ENCODE measurements around the gene PXT1. TPM values are rescaled to one million over a fixed set of nuclear protein-coding genes. Genes with fewer than 3 reads are reported as not detected.

The PXT1 gene
- polyA plus RNA-seq, 4 donors = 0.08 to 0.11 TPM; not detected in 2

DNA sequence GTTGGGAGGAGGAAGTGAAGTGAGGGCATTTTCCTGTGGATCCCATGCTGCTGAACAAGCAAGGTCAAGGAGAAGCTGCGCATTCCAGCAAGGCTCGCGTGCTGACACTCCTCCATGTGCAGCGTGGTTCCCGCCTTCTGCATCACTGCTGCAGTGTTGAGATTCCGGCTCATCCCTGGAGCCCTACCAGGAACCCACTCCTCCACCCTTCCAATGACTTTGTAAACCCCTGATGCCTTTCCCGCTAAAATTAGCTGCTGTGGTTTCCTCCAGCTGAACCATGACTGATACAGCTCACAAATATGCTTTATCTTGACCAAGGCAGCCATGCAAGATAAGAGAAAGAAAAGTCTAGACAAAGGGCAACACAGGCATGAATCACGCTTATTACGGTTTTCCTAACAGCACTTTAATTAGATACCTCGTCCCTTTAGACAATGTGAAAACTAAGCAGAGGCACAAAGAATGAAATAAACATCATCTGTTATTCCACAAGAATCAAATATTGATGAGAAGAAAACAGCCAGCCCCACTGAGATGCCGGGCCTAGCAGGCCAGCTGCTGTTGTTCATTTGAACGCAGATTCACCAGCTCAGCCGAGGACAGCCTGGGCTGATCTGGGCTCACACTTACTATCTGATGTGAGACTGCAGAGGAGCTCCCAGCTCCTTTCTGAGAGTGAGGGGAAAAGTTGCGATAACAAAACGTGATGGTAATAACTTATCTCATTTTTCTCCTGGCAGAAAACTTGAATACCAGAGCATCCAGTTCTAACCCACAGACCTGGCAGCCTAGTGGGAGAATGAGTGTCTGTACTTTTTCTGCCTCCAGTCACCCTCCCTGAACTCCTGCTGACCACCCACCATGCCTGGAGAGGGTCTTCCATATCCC, 91.7 kb downstream of the PXT1 start:
- DNase-seq (ENCODE audit: low read depth in 4 of 4, low spot score in 2 of 4) = no peak

DNA sequence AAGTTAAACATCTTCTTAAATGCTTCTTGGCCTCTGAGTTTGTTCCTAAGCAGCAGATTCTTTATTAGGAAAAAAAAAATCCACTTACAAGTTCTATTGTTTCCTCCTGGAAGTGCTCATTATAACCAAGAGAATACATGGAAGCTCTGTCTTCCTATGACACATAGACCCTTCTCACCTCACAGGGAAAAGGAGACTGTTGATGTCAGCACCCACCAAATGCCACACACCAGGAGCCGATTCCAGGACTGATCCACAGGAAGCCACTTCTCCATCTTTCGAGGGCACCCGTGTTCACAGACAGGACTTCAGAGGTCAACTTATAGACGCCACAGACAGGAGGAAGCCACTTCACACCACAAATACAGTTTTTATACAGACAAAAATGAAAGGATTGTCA, 92.6 kb downstream of the PXT1 start:
- DNase-seq (ENCODE audit: low read depth in 4 of 4, low spot score in 2 of 4) = no peak

DNA sequence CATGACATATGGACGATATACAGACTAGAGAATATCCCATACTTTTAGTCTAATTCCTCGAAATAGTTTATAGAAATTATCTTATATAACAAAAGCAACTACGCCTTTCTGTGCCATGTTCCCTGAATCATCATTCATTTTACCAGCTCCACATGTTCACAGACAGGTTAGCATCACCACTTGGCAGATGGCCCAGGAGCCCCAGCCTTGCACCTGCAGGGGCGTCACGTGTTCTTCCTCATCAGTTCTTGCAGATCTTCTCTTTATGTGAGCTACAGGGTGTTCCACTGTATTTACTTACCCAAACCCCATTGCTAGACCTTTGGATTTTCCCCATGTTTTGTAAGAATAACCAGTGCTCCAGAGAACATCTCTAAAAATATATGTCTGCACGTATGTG, 93.4 kb downstream of the PXT1 start:
- no peak for DNase-seq (ENCODE audit: low read depth in 4 of 4, low spot score in 2 of 4)

DNA sequence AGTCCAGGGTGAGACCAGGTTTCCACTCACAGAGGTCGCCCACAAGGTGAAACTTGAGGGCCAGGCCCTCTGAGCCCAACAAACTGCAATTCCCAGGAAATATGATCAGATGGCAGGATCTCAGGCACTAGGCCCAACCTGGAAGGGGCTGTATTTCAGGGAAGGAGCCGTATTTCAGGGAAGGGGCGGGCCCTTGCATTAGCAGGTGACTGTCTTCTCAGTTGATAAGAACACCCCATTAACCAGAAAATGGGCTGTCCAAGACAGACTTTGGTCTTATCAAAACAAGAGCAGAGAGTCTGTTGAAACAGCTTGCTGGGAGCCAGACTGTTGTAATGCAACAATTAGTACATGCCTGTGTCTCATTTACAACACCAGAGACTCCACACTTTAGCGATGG, 95.0 kb downstream of the PXT1 start:
- DNase-seq (ENCODE audit: low read depth in 4 of 4, low spot score in 2 of 4) = no peak

DNA sequence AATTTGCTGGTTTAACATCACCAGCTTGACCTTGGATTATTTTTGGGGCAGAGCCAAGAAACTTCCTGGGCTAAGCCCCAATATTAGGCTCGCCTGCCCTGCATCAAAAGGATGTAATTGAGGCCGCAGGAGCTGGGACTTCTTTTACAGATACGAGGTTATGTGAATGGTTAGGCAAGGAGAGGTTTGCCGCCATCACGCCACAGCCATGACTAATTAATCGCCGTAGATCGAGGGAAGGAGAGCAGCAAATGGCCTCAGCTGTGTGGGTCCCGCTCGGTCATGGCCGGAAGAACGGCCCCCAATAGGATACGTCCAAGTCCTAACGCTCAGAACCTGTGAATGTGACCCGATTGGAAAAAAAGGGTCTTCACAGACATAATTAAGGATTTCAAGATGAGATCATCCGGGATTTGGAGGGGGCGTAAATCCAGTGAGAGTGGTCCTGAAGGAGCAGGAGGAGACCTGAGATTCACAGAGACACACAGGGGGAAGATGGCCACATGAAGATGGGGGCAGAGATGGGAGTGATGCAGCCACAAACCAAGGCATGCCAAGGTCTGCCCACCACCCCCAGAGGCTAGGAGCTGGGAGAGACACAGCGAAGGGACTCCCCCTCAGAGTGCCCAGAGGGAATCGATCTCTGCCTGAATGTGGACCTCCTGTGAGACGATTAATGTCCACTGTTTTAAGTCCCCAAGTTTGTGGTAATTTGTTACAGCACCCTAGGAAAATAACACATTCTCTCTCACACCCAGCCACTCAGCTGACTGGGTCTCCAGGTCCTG, 96.0 kb downstream of the PXT1 start:
- DNase-seq (ENCODE audit: low read depth in 4 of 4, low spot score in 2 of 4) = no peak

- DNase-seq (ENCODE audit: low read depth in 4 of 4, low spot score in 2 of 4) = no peak
Measured at GRCh38 chr6:36345681-36346466, 96.8 kb downstream of the PXT1 start.

DNA sequence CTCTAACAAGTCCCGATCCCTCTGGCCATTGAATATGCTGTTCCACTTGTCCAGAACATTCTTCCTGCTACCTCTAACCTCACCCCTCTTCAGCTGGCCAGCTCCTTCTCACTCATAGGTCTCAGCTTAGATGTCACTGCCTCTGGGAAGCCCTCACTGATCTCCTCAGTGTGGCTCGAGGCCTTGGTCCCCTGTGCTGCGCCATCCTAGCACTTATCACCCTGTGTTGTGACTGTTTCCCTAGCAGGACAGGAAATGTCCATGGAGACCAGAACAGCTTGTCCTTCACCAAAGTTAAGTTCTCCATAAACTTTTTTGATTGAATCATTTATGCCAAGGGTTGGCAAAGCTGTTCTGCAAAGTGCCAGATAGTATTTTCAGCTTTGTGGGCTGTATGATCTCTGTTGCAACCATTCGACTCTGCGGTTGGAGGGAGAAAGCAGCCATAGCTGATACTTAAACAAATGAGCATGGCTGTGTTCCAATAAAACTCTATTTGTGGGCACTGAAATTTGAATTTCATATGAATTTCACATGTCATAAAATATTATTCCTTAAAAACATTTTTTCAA, 99.5 kb downstream of the PXT1 start:
- DNase-seq (ENCODE audit: low read depth in 4 of 4, low spot score in 2 of 4) = no peak

DNA sequence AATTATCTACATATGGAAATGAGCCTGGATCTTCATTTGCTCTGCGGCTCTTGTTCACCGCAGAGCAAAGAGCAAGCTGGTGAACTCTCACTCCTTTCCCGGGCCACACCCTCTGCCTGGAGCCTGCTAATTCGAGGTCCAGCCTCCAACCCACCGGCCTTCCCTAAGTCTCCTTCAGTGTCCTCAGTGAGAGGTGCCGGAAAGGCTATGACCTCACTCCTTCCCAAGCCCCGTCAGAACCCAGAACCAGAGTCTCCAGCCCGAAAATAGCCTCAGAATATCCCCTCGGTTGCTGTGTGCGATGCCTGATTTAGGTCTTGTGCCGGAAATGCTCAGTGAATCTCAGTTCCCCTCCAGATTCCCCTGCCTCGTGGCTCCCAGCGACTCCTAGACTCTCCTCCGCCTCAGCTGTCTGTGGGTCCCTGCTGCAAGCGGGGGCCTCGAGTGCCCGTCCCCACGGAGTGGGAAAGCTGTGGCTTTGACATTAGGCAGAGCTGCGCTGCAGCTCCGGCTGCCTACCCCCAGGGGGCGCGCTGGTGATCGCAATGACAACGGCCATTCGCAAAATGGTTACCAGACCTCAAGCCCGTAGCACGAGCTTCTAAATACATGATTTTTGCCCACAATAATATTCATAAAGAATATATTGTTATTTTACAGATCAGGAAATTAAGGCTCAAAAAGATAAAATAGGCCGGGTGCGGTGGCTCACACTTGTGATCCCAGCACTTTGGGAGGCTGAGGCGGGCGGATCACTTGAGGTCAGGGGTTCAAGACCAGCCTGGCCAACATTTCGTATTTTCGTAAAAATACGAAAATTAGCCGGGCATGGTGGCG, 101.8 kb downstream of the PXT1 start:
- no peak for DNase-seq (ENCODE audit: low read depth in 4 of 4, low spot score in 2 of 4)

Other genes with a start within 250 kb of the PXT1 start
- gene BRPF3, start 246.1 kb downstream of the PXT1 start, polyA plus RNA-seq (ENCODE audit: insufficient read length in 4 of 4) = 10 to 100 TPM; 40.5 to 64.9 (median 47.1) TPM
- 1 to 10 TPM; 1.7 to 3.0 (median 2.8) TPM for gene PNPLA1, start 172.8 kb downstream of the PXT1 start, polyA plus RNA-seq (ENCODE audit: insufficient read length in 4 of 4)
- gene BNIP5, start 106.0 kb downstream of the PXT1 start, polyA plus RNA-seq (ENCODE audit: insufficient read length in 4 of 4) = under 1 TPM; 0.09 to 0.30 (median 0.20) TPM
- gene ETV7, start 55.2 kb downstream of the PXT1 start, polyA plus RNA-seq (ENCODE audit: insufficient read length in 4 of 4) = under 1 TPM in 3 of 4 donors, not detected in 1; 0.09 to 0.27 (median 0.17) TPM
- gene KCTD20, start 146 bp upstream of the PXT1 start, polyA plus RNA-seq (ENCODE audit: insufficient read length in 4 of 4) = 10 to 100 TPM; 43.8 to 53.8 (median 50.2) TPM
- 10 to 100 TPM; 40.3 to 60.5 (median 50.0) TPM for gene STK38, start 104.6 kb upstream of the PXT1 start, polyA plus RNA-seq (ENCODE audit: insufficient read length in 4 of 4)
- gene SRSF3, start 151.5 kb upstream of the PXT1 start, polyA plus RNA-seq (ENCODE audit: insufficient read length in 4 of 4) = 100 to 1,000 TPM; 540 to 635 (median 592) TPM
- gene CDKN1A, start 235.9 kb upstream of the PXT1 start, polyA plus RNA-seq (ENCODE audit: insufficient read length in 4 of 4) = 10 to 100 TPM in 3 of 4 donors, 1 to 10 TPM in 1; 9.4 to 16.3 (median 11.6) TPM

Data from left renal cortex interstitium (tissue), 4 donors.